Caco-2 (cell line): ENCODE measurements around the gene CATSPERZ. TPM values are rescaled to one million over a fixed set of nuclear protein-coding genes. Genes with fewer than 3 reads are reported as not detected.

Source experiments
- BruUV-seq: library from RNA; stranded (reverse); fragments of 400-500 nt; replicated peaks from 2 replicates; lab custom pipeline; 2021; lab: Mats Ljungman, UMichigan
- CTCF ChIA-PET: fragments of 300-600 bp; sonication (Branson Sonifier 250); formaldehyde crosslinking; loops from one replicate; lab custom pipeline; 2022; ENCODE audit warnings: antibody characterized with exemption; lab: Charles Lee
- POLR2A ChIA-PET: fragments of 300-600 bp; sonication (Branson Sonifier 250); formaldehyde crosslinking; loops from one replicate; lab custom pipeline; 2022; ENCODE audit warnings: antibody characterized with exemption; lab: Charles Lee
- DNase-seq, 2 experiments: peaks; one replicate each; pipeline versions ENCODE4 v3.0.0 to v3.0.0-alpha.2; 2020 to 2022
- H3K27me3 ChIP-seq: replicated peaks from 2 replicates; pipeline ENCODE4 v1.6.0; 2011; ENCODE audit warnings: low read length; ENCODE audit not compliant: control insufficient read depth, insufficient read depth
- H3K36me3 ChIP-seq: 2 replicates; pipeline ENCODE4 v1.5.1; 2011; ENCODE audit warnings: low read length; ENCODE audit not compliant: control insufficient read depth, insufficient read depth
- H3K4me1 ChIP-seq: fragments of 250-450 bp; sonication (Bioruptor Pico); 2 replicates; pipeline ENCODE4 v1.5.1; 2020; ENCODE audit warnings: mild to moderate bottlenecking
- H3K4me3 ChIP-seq: 2 replicates; pipeline ENCODE4 v1.5.1; 2011; ENCODE audit warnings: low read depth, mild to moderate bottlenecking, control low read depth, low read length
- H3K9me3 ChIP-seq: fragments of 250-450 bp; sonication (Bioruptor Pico); 2 replicates; pipeline ENCODE4 v1.5.1; 2020; ENCODE audit warnings: mild to moderate bottlenecking, moderate library complexity
- H3K27ac Mint-ChIP-seq: one replicate; pipeline ENCODE4 v1.8.0; 2022; ENCODE audit warnings: mixed read lengths; ENCODE audit not compliant: unreplicated experiment
- H3K27me3 Mint-ChIP-seq: one replicate; pipeline ENCODE4 v1.8.0; 2022; ENCODE audit warnings: mixed read lengths; ENCODE audit not compliant: insufficient read depth, unreplicated experiment
- H3K36me3 Mint-ChIP-seq: one replicate; pipeline ENCODE4 v1.8.0; 2022; ENCODE audit warnings: mild to moderate bottlenecking, mixed read lengths; ENCODE audit not compliant: insufficient read depth, unreplicated experiment
- H3K4me1 Mint-ChIP-seq: one replicate; pipeline ENCODE4 v1.8.0; 2022; ENCODE audit warnings: low read depth, mixed read lengths; ENCODE audit not compliant: unreplicated experiment
- H3K4me3 Mint-ChIP-seq: one replicate; pipeline ENCODE4 v1.8.0; 2022; ENCODE audit warnings: mild to moderate bottlenecking, moderate library complexity, mixed read lengths; ENCODE audit not compliant: unreplicated experiment
- H3K9me3 Mint-ChIP-seq: one replicate; pipeline ENCODE4 v1.8.0; 2022; ENCODE audit warnings: mixed read lengths; ENCODE audit not compliant: unreplicated experiment
- intact Hi-C: fragments of 100-400 bp; cut with micrococcal nuclease; formaldehyde crosslinking; loops from one replicate; pipeline ENCODE4 v1.10.0; 2022; ENCODE audit not compliant: unreplicated experiment
- microRNA-seq: library from miRNA; unstranded; fragments of <30 nt; microRNA quantifications from one replicate; pipeline ENCODE4 v1.2.0, GENCODE V29; 2022
- total RNA-seq: library from RNA; stranded (reverse); gene quantifications from 2 replicates; pipeline ENCODE4 v1.2.3, GENCODE V29; 2022
- TF ChIP-seq, protein P1 (sequence below), 2 experiments: fragments of 200-600 bp in 1 of 2; IDR thresholded peaks; 1 replicate in 1 of 2; 2 replicates in 1 of 2; pipeline versions ENCODE4 v1.5.1 to v1.8.0; 2011 to 2022; ENCODE audit warnings: antibody characterized with exemption in 1 of 2, control low read depth in 1 of 2, inconsistent platforms in 1 of 2, low read depth in 1 of 2, low read length in 1 of 2, mild to moderate bottlenecking in 1 of 2, moderate library complexity in 1 of 2; ENCODE audit not compliant: insufficient read depth in 1 of 2, severe bottlenecking in 1 of 2, unreplicated experiment in 1 of 2

The CATSPERZ gene
- total RNA-seq, 1 experiment from 2014 or later, result 12.8 TPM

DNA sequence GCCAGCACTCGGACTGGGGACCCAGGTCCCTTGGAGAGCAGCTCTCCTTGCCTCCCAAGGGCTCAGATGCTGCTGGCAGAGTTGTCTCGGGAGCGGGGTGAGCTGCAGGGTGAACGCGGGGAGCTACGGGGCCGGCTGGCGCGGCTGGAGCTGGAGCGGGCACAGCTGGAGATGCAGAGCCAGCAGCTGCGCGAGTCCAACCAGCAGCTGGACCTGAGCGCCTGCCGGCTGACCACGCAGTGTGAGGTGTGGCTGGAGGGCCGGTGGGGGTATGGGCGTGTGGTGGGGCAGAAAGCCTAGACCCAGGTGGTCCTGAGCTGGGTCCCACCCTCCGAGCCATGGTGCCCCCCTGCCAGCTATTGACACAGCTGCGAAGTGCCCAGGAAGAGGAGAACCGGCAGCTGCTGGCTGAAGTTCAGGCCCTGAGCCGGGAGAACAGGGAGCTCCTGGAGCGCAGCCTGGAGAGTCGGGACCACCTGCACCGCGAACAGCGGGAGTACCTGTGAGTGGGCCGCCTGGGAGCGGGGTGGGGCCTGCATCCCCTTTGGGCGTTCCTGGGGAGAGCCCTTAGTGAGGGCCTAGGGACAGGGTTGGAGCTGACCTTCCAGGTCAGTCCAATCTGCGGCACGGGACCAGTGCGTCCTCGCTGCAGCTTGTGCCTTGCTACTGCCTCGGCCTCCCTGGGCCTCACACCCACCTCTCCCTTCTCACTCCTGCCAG lies 53.0 kb downstream of the CATSPERZ start:
- ChIA-PET CTCF (interaction anchor here (0.5 to 6.1 kb wide), 7 partner anchors 22 to 300 kb away, joined by 3 to 274 read pairs (median 3); partner anchors contain the start of genes ESRRA, PRDX5 and TRMT112), POLR2A (interaction anchor here (1.4 kb wide), 1 partner anchor 35 kb away, joined by 6 read pairs; the partner anchor contains the start of gene PRDX5)
- no peak overlapping the region for H3K4me3 Mint-ChIP-seq
- no peaks in the 10 kb centered on the region for H3K27me3 Mint-ChIP-seq
- no peaks in the 10 kb centered on the region for H3K36me3 Mint-ChIP-seq
- no peaks in the 10 kb centered on the region for H3K36me3 ChIP-seq
- TF ChIP-seq, protein P1, sequence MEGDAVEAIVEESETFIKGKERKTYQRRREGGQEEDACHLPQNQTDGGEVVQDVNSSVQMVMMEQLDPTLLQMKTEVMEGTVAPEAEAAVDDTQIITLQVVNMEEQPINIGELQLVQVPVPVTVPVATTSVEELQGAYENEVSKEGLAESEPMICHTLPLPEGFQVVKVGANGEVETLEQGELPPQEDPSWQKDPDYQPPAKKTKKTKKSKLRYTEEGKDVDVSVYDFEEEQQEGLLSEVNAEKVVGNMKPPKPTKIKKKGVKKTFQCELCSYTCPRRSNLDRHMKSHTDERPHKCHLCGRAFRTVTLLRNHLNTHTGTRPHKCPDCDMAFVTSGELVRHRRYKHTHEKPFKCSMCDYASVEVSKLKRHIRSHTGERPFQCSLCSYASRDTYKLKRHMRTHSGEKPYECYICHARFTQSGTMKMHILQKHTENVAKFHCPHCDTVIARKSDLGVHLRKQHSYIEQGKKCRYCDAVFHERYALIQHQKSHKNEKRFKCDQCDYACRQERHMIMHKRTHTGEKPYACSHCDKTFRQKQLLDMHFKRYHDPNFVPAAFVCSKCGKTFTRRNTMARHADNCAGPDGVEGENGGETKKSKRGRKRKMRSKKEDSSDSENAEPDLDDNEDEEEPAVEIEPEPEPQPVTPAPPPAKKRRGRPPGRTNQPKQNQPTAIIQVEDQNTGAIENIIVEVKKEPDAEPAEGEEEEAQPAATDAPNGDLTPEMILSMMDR (IDR thresholded peaks at IDR 0.05; ENCODE audit: insufficient read depth in 1 of 2, low read depth in 1 of 2, low read length in 1 of 2, severe bottlenecking in 1 of 2, unreplicated experiment in 1 of 2), result no peak
- H3K4me3 ChIP-seq, result no peak overlapping the region
- H3K4me1 Mint-ChIP-seq, result peaks cover 20% of the 10 kb centered on the region
- H3K4me1 ChIP-seq, result peaks cover 27% of the 10 kb centered on the region
- intact Hi-C loops, result loop anchor here (10.0 kb wide), 1 partner anchor 302 kb away; no protein-coding TSS in a partner anchor
- no peak overlapping the region for H3K27ac Mint-ChIP-seq
- no TSS peak for BruUV-seq
- no peaks in the 10 kb centered on the region for H3K27me3 ChIP-seq
- no peaks in the 10 kb centered on the region for H3K9me3 ChIP-seq
- no peak for DNase-seq
- no peaks in the 10 kb centered on the region for H3K9me3 Mint-ChIP-seq

DNA sequence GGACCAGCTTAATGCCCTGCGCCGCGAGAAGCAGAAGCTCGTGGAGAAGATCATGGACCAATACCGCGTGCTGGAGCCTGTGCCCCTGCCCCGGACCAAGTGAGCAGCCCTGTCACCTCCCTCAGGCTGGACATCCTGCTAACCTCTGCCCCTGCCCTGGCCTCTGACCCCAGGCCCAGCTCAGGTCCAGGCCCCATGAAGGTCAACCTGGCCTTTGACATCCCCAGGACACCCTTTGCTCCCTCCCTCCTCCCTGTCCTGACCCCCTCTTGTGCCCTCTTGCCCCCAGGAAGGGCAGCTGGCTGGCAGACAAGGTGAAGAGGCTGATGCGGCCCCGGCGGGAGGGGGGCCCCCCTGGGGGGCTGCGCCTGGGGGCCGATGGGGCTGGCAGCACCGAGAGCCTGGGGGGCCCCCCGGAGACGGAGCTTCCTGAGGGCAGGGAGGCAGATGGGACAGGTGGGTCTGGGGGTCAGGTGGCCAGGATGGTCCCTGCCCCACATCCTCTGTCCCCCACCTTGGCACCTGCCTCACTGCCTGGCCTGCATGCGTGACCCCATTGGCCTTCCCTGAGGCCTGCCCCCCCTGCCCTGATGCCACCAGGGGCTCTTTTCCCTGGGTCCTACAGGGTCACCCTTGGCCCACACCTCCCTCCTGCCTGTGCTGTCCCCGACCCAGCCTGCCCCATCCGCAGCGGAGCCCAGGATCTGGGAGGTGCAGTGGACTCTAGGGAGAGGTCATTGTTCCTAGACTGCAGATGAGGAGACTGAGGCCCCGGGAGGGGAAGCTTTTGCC lies 53.8 kb downstream of the CATSPERZ start:
- ChIA-PET CTCF (interaction anchor here (0.5 to 6.1 kb wide), 15 partner anchors 15 to 299 kb away, joined by 3 to 274 read pairs (median 9); partner anchors contain the start of genes CATSPERZ, ESRRA, PRDX5 and TRMT112), POLR2A (interaction anchor here (1.4 to 1.5 kb wide), 2 partner anchors 36 to 37 kb away, joined by 6 to 43 read pairs; partner anchors contain the start of genes PRDX5 and TRMT112)
- TF ChIP-seq, protein P1 (IDR thresholded peaks at IDR 0.05; ENCODE audit: insufficient read depth in 1 of 2, low read depth in 1 of 2, low read length in 1 of 2, severe bottlenecking in 1 of 2, unreplicated experiment in 1 of 2), result no peak
- no peaks in the 10 kb centered on the region for H3K9me3 ChIP-seq
- intact Hi-C loops, result loop anchor here (10.0 kb wide), 1 partner anchor 301 kb away; no protein-coding TSS in a partner anchor
- H3K4me1 ChIP-seq, result peaks cover 32% of the 10 kb centered on the region
- no peaks in the 10 kb centered on the region for H3K36me3 ChIP-seq
- Mint-ChIP-seq H3K4me1 (peaks cover 23% of the 10 kb centered on the region), H3K4me3 (no peak overlapping the region), H3K9me3 (no peaks in the 10 kb centered on the region), H3K27me3 (no peaks in the 10 kb centered on the region), H3K36me3 (no peaks in the 10 kb centered on the region), H3K27ac (no peak overlapping the region)
- no TSS peak for BruUV-seq
- no peaks in the 10 kb centered on the region for H3K27me3 ChIP-seq
- H3K4me3 ChIP-seq, result no peak overlapping the region
- no peak for DNase-seq

Small RNA genes lying within 50 kb of the gene (microRNA-seq; reads per million reads assigned to microRNA genes)
- not detected for gene MIR7155

Other genes starting within 250 kb of the CATSPERZ start
- gene MACROD1, start 134.2 kb upstream of the CATSPERZ start, total RNA-seq, result 24.0 and 29.6 TPM in 2 replicates
- 293 and 297 TPM in 2 replicates for gene STIP1, start 114.2 kb upstream of the CATSPERZ start, total RNA-seq
- gene FERMT3, start 93.6 kb upstream of the CATSPERZ start, total RNA-seq, result 3.3 and 4.3 TPM in 2 replicates
- 32.1 and 36.8 TPM in 2 replicates for gene TRPT1, start 74.2 kb upstream of the CATSPERZ start, total RNA-seq
- 31.9 and 33.4 TPM in 2 replicates for gene NUDT22, start 74.1 kb upstream of the CATSPERZ start, total RNA-seq
- 22.3 and 22.9 TPM in 2 replicates for gene DNAJC4, start 69.8 kb upstream of the CATSPERZ start, total RNA-seq
- gene VEGFB, start 65.8 kb upstream of the CATSPERZ start, total RNA-seq, result 60.6 and 61.7 TPM in 2 replicates
- gene FKBP2, start 59.3 kb upstream of the CATSPERZ start, total RNA-seq, result 70.2 and 76.8 TPM in 2 replicates
- 162 and 185 TPM in 2 replicates for gene PPP1R14B, start 53.4 kb upstream of the CATSPERZ start, total RNA-seq
- 37.5 and 40.6 TPM in 2 replicates for gene PLCB3, start 48.8 kb upstream of the CATSPERZ start, total RNA-seq
- 50.5 and 51.6 TPM in 2 replicates for gene BAD, start 15.7 kb upstream of the CATSPERZ start, total RNA-seq
- gene GPR137, start 14.5 kb upstream of the CATSPERZ start, total RNA-seq, result 52.2 and 58.5 TPM in 2 replicates
- gene KCNK4, start 9.1 kb upstream of the CATSPERZ start, total RNA-seq, result not detected in 2 replicates
- gene ESRRA, start 5.2 kb downstream of the CATSPERZ start, total RNA-seq, result 66.9 and 71.7 TPM in 2 replicates
- gene TRMT112, start 17.2 kb downstream of the CATSPERZ start, total RNA-seq, result 235 and 246 TPM in 2 replicates
- 269 and 306 TPM in 2 replicates for gene PRDX5, start 17.8 kb downstream of the CATSPERZ start, total RNA-seq
- gene CCDC88B, start 39.8 kb downstream of the CATSPERZ start, total RNA-seq, result 3.6 and 3.9 TPM in 2 replicates
- 95.7 and 98.6 TPM in 2 replicates for gene RPS6KA4, start 58.8 kb downstream of the CATSPERZ start, total RNA-seq